Activated CD8-positive, alpha-beta memory T cell treated with anti-CD3 and anti-CD28 coated beads, Interleukin-2, amount 50 U/mL, for 48 hours (primary cell): ENCODE results near the gene CA5B.
A peak's percentile ranks its signal among the peaks of the same experiment; 100 is the strongest.
"Not testable (repeated sequence)": the region's sequence is repeated elsewhere in the genome, so short reads cannot be mapped to it uniquely, and the experiment has no call there.

Experiments
- DNase-seq: peaks from one replicate; pipeline ENCODE4 v3.0.0-alpha.2; 2020

CA5B gene

GRCh38 chrX:15737959-15738902 lies at the start of gene CA5B:
TSS of gene CA5B (plus strand) at chrX:15738270. CDS start at chrX:15750024, 11,754 bp downstream.
- peak; percentile 98 for DNase-seq

- no peak for DNase-seq
Measured at GRCh38 chrX:15694941-15695451, 43.1 kb upstream of the CA5B start.

GRCh38 chrX:15696516-15696915 lies 41.6 kb upstream of the CA5B start:
- no peak for DNase-seq

GRCh38 chrX:15702488-15703371 lies 35.3 kb upstream of the CA5B start:
- no peak for DNase-seq

- not testable (repeated sequence) for DNase-seq
Measured at GRCh38 chrX:15703809-15704208, 34.3 kb upstream of the CA5B start.

GRCh38 chrX:15704273-15704672 lies 33.8 kb upstream of the CA5B start:
- not testable (repeated sequence) for DNase-seq

- DNase-seq = no peak
Measured at GRCh38 chrX:15714529-15714928, 23.5 kb upstream of the CA5B start.

- DNase-seq = no peak
Measured at GRCh38 chrX:15718283-15718970, 19.6 kb upstream of the CA5B start.

- DNase-seq = no peak
Measured at GRCh38 chrX:15719324-15719968, 18.6 kb upstream of the CA5B start.

- no peak for DNase-seq
Measured at GRCh38 chrX:15721911-15722310, 16.2 kb upstream of the CA5B start.

GRCh38 chrX:15723887-15724517 lies 14.1 kb upstream of the CA5B start:
- no peak for DNase-seq

- DNase-seq = no peak
Measured at GRCh38 chrX:15724911-15725310, 13.2 kb upstream of the CA5B start.

- not testable (repeated sequence) for DNase-seq
Measured at GRCh38 chrX:15731368-15731767, 6.7 kb upstream of the CA5B start.

GRCh38 chrX:15737190-15737958 lies 696 bp upstream of the CA5B start:
- DNase-seq = no peak

- DNase-seq = no peak
Measured at GRCh38 chrX:15739886-15740285, 1.8 kb downstream of the CA5B start.

GRCh38 chrX:15744181-15744867 lies 6.3 kb downstream of the CA5B start:
- DNase-seq = no peak

- DNase-seq = no peak
Measured at GRCh38 chrX:15745179-15745578, 7.1 kb downstream of the CA5B start.

GRCh38 chrX:15746651-15747050 lies 8.6 kb downstream of the CA5B start:
- not testable (repeated sequence) for DNase-seq

GRCh38 chrX:15747626-15748173 lies 9.6 kb downstream of the CA5B start:
- DNase-seq = no peak

GRCh38 chrX:15748841-15749240 lies 10.8 kb downstream of the CA5B start:
- no peak for DNase-seq
